K562 (cell line): Measurements from ENCODE around the gene MMP24. TPM values are rescaled to one million over a fixed set of nuclear protein-coding genes. Genes with fewer than 3 reads are reported as not detected.
"Not testable (repeated sequence)": the region's sequence is repeated elsewhere in the genome, so short reads cannot be mapped to it uniquely, and the experiment has no call there.

Experiments
- ATAC-seq: fragments of 200-7000 bp; cut with Tn5 transposase; 3 replicates; pipeline ENCODE4 v1.9.1; 2020; ENCODE audit warnings: moderate library complexity
- BruUV-seq: library from RNA; stranded (reverse); fragments of 400-500 nt; replicated peaks from 2 replicates; lab custom pipeline; 2021; lab: Mats Ljungman, UMichigan
- CTCF ChIA-PET: fragments of 300-600 bp; formaldehyde crosslinking; extraction: SDS; loops from one replicate; lab custom pipeline; 2021; ENCODE audit warnings: low intra/inter-chr PET ratio; lab: Yijun Ruan, JAX
- POLR2A ChIA-PET: fragments of 300-600, 350-650 bp; sonication (Branson Sonifier 250); formaldehyde crosslinking; extraction: SDS; loops from one replicate; lab custom pipeline; 2021; ENCODE audit warnings: antibody characterized with exemption, inconsistent platforms; lab: Yijun Ruan, JAX
- DNase-seq, 4 experiments: peaks; one replicate each; pipeline versions ENCODE4 v3.0.0 to v3.0.0-alpha.2; 2011 to 2018; ENCODE audit warnings: low spot score in 3 of 4, mixed read lengths in 3 of 4; ENCODE audit errors: extremely low read depth in 1 of 4
- FAIRE-seq: peaks from 2 replicates; lab custom pipeline; 2011; peaks lifted over from hg19 to GRCh38; lab: Jason Lieb, UNC
- H2AFZ ChIP-seq: 2 replicates; pipeline ENCODE4 v1.6.0; 2011; ENCODE audit warnings: low read depth, low read length, control low read depth, inconsistent platforms
- H3K27ac ChIP-seq: fragments of 200-600 bp; 3 replicates; pipeline ENCODE4 v1.8.0; 2011; ENCODE audit warnings: low read depth, mild to moderate bottlenecking, control low read depth, inconsistent platforms, low read length, moderate library complexity, mixed read lengths; ENCODE audit errors: extremely low read depth
- H3K27me3 ChIP-seq, 2 experiments: fragments of 300-600 bp in 1 of 2; 2 replicates in 1 of 2; 3 replicates in 1 of 2; pipeline versions ENCODE4 v1.6.0 to v1.8.0; 2011; ENCODE audit warnings: inconsistent platforms in 2 of 2, low read length in 2 of 2, mild to moderate bottlenecking in 1 of 2, mixed read lengths in 1 of 2, moderate library complexity in 1 of 2; ENCODE audit not compliant: control insufficient read depth in 2 of 2, insufficient read depth in 2 of 2
- H3K36me3 ChIP-seq: fragments of 300-600 bp; 3 replicates; pipeline ENCODE4 v1.8.0; 2011; ENCODE audit warnings: mild to moderate bottlenecking, low read length, inconsistent platforms; ENCODE audit not compliant: control insufficient read depth, insufficient read depth
- H3K4me1 ChIP-seq, 2 experiments: fragments of 200-600 bp in 1 of 2; replicated peaks in 1 of 2; 2 replicates in 1 of 2; 3 replicates in 1 of 2; pipeline versions ENCODE4 v1.5.1 to v1.8.0; 2011; ENCODE audit warnings: inconsistent platforms in 2 of 2, low read length in 2 of 2, mild to moderate bottlenecking in 1 of 2, mixed read lengths in 1 of 2, moderate library complexity in 1 of 2; ENCODE audit not compliant: control insufficient read depth in 2 of 2, insufficient read depth in 2 of 2
- H3K4me2 ChIP-seq: 2 replicates; pipeline ENCODE4 v1.6.1; 2011; ENCODE audit warnings: low read length, control low read depth, inconsistent platforms, mixed read lengths; ENCODE audit not compliant: insufficient read depth
- H3K4me3 ChIP-seq: fragments of 200-600 bp; sonication (generic), shearing (Covaris generic); 2 replicates; pipeline ENCODE4 v1.5.1; 2016; ENCODE audit warnings: control low read depth, inconsistent platforms
- H3K79me2 ChIP-seq: fragments of 200-600 bp; 3 replicates; pipeline ENCODE4 v1.8.0; 2011; ENCODE audit warnings: low read length, inconsistent platforms; ENCODE audit not compliant: control insufficient read depth, insufficient read depth
- H3K9ac ChIP-seq, 2 experiments: 2 replicates each; pipeline versions ENCODE4 v1.6.0 to v1.6.1; 2011; ENCODE audit warnings: low read depth in 2 of 2, low read length in 2 of 2, control low read depth in 1 of 2, inconsistent platforms in 1 of 2, mild to moderate bottlenecking in 1 of 2, mixed read lengths in 1 of 2; ENCODE audit not compliant: insufficient read depth in 1 of 2
- H3K9me1 ChIP-seq: one replicate; pipeline ENCODE4 v1.6.0; 2011; ENCODE audit warnings: inconsistent platforms, mild to moderate bottlenecking, low read length, moderate library complexity; ENCODE audit not compliant: control insufficient read depth, insufficient read depth
- H3K9me3 ChIP-seq: replicated peaks from 2 replicates; pipeline ENCODE4 v1.5.1; 2011; ENCODE audit warnings: low read depth, low read length, inconsistent platforms; ENCODE audit not compliant: control insufficient read depth, insufficient read depth
- H4K20me1 ChIP-seq: replicated peaks from 2 replicates; pipeline ENCODE4 v1.6.1; 2011; ENCODE audit warnings: low read length, inconsistent platforms, mixed read lengths; ENCODE audit not compliant: control insufficient read depth, insufficient read depth
- WGBS: fragments of 100-300 bp; shearing (Covaris generic); methylation state at CpG from one replicate; pipeline ENCODE4 v1.1.6; 2016; ENCODE audit warnings: low coverage, mixed read lengths; ENCODE audit not compliant: insufficient coverage; ENCODE audit errors: missing lambda C conversion rate; 5-methylcytosine and 5-hydroxymethylcytosine counted together
- in situ Hi-C: fragments of 300-500 bp; cut with MboI; formaldehyde crosslinking; loops from 4 replicates; pipeline ENCODE4 v1.15.0; 2018; ENCODE audit warnings: inconsistent platforms, mixed read lengths
- intact Hi-C: fragments of 100-400 bp; cut with micrococcal nuclease; formaldehyde crosslinking; loops from 2 replicates; pipeline ENCODE4 v1.14.2; 2022
- polyA plus RNA-seq, 8 experiments: library from polyadenylated mRNA; depleted of rRNA in 4 of 8; stranded (reverse) in 5 of 8; unstranded in 3 of 8; fragments of >200 nt; fragmentation: Nextera tagmentation in 2 of 8; fragmentation: Illumina TruSeq in 1 of 8; extraction: Ambion mirVana in 2 of 8; extraction: Trizol in 1 of 8; gene quantifications; 2 replicates each; pipeline versions ENCODE4 v1.2.1 to v1.2.3, GENCODE V29; 2011 to 2014; ENCODE audit warnings: inconsistent platforms in 1 of 8, missing spikeins in 1 of 8
- total RNA-seq, 7 experiments: library from RNA; depleted of rRNA in 6 of 7; stranded (reverse); fragments of >200 nt in 6 of 7; fragmentation: Illumina TruSeq in 2 of 7; extraction: Trizol in 2 of 7; gene quantifications; 2 replicates each; pipeline versions ENCODE4 v1.2.1 to v1.2.3, GENCODE V29; 2011 to 2021; ENCODE audit warnings: low replicate concordance in 1 of 7
- TF ChIP-seq, protein P1 (sequence below): fragments of 450-650 bp; IDR thresholded peaks from 2 replicates; pipeline ENCODE4 v1.6.1; 2016; ENCODE audit warnings: mild to moderate bottlenecking, moderate library complexity

The MMP24 gene
- total and polyA plus RNA-seq, 9 of the 15 experiments (the other 6 are each of a cell fraction or from before 2014, with no cell fraction given) = 0.03 to 0.07 (median 0.03) TPM; not detected in 6

- TF ChIP-seq, protein P1, sequence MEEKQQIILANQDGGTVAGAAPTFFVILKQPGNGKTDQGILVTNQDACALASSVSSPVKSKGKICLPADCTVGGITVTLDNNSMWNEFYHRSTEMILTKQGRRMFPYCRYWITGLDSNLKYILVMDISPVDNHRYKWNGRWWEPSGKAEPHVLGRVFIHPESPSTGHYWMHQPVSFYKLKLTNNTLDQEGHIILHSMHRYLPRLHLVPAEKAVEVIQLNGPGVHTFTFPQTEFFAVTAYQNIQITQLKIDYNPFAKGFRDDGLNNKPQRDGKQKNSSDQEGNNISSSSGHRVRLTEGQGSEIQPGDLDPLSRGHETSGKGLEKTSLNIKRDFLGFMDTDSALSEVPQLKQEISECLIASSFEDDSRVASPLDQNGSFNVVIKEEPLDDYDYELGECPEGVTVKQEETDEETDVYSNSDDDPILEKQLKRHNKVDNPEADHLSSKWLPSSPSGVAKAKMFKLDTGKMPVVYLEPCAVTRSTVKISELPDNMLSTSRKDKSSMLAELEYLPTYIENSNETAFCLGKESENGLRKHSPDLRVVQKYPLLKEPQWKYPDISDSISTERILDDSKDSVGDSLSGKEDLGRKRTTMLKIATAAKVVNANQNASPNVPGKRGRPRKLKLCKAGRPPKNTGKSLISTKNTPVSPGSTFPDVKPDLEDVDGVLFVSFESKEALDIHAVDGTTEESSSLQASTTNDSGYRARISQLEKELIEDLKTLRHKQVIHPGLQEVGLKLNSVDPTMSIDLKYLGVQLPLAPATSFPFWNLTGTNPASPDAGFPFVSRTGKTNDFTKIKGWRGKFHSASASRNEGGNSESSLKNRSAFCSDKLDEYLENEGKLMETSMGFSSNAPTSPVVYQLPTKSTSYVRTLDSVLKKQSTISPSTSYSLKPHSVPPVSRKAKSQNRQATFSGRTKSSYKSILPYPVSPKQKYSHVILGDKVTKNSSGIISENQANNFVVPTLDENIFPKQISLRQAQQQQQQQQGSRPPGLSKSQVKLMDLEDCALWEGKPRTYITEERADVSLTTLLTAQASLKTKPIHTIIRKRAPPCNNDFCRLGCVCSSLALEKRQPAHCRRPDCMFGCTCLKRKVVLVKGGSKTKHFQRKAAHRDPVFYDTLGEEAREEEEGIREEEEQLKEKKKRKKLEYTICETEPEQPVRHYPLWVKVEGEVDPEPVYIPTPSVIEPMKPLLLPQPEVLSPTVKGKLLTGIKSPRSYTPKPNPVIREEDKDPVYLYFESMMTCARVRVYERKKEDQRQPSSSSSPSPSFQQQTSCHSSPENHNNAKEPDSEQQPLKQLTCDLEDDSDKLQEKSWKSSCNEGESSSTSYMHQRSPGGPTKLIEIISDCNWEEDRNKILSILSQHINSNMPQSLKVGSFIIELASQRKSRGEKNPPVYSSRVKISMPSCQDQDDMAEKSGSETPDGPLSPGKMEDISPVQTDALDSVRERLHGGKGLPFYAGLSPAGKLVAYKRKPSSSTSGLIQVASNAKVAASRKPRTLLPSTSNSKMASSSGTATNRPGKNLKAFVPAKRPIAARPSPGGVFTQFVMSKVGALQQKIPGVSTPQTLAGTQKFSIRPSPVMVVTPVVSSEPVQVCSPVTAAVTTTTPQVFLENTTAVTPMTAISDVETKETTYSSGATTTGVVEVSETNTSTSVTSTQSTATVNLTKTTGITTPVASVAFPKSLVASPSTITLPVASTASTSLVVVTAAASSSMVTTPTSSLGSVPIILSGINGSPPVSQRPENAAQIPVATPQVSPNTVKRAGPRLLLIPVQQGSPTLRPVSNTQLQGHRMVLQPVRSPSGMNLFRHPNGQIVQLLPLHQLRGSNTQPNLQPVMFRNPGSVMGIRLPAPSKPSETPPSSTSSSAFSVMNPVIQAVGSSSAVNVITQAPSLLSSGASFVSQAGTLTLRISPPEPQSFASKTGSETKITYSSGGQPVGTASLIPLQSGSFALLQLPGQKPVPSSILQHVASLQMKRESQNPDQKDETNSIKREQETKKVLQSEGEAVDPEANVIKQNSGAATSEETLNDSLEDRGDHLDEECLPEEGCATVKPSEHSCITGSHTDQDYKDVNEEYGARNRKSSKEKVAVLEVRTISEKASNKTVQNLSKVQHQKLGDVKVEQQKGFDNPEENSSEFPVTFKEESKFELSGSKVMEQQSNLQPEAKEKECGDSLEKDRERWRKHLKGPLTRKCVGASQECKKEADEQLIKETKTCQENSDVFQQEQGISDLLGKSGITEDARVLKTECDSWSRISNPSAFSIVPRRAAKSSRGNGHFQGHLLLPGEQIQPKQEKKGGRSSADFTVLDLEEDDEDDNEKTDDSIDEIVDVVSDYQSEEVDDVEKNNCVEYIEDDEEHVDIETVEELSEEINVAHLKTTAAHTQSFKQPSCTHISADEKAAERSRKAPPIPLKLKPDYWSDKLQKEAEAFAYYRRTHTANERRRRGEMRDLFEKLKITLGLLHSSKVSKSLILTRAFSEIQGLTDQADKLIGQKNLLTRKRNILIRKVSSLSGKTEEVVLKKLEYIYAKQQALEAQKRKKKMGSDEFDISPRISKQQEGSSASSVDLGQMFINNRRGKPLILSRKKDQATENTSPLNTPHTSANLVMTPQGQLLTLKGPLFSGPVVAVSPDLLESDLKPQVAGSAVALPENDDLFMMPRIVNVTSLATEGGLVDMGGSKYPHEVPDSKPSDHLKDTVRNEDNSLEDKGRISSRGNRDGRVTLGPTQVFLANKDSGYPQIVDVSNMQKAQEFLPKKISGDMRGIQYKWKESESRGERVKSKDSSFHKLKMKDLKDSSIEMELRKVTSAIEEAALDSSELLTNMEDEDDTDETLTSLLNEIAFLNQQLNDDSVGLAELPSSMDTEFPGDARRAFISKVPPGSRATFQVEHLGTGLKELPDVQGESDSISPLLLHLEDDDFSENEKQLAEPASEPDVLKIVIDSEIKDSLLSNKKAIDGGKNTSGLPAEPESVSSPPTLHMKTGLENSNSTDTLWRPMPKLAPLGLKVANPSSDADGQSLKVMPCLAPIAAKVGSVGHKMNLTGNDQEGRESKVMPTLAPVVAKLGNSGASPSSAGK = no peak
- TF ChIP-seq, all 486 proteins: peak for 0
These were observed 33.9 kb downstream of the MMP24 start (continued) for GRCh38 chr20:35260426-35260825.

GRCh38 chr20:35262321-35262720, 35.8 kb downstream of the MMP24 start:
- H3K27ac ChIP-seq, DNase-seq, FAIRE-seq, POLR2A ChIA-PET, in situ Hi-C loops, H3K4me2 ChIP-seq, H3K4me3 ChIP-seq, H4K20me1 ChIP-seq, H3K9me3 ChIP-seq, CTCF ChIA-PET, BruUV-seq, H3K79me2 ChIP-seq, H3K9me1 ChIP-seq, ATAC-seq, H3K36me3 ChIP-seq, H2AFZ ChIP-seq, H3K9ac ChIP-seq: not testable (repeated sequence)
- 19% methylated on average over 6 of the region's 10 CpGs for WGBS
- Histone ChIP-seq H3K27me3 (peaks cover 2 to 27% of the 10 kb centered on the region in 2 experiments; a peak in 3 of 5 replicates), H3K4me1 (peaks cover under 1 to 18% of the 10 kb centered on the region in 2 experiments; a peak in 3 of 5 replicates)
- intact Hi-C loops = loop anchor here (10.0 kb wide), 2 partner anchors 388 to 428 kb away; partner anchors contain the start of genes ACSS2 and GGT7
